Measurements from ENCODE around the gene TEX13C. TPM values are rescaled to one million over a fixed set of nuclear protein-coding genes. Genes with fewer than 3 reads are reported as not detected.

Gene TEX13C
- total and polyA plus RNA-seq, 2 of the 13 experiments (the other 11 are each of a cell fraction or from before 2014, with no cell fraction given) = not detected

DNA sequence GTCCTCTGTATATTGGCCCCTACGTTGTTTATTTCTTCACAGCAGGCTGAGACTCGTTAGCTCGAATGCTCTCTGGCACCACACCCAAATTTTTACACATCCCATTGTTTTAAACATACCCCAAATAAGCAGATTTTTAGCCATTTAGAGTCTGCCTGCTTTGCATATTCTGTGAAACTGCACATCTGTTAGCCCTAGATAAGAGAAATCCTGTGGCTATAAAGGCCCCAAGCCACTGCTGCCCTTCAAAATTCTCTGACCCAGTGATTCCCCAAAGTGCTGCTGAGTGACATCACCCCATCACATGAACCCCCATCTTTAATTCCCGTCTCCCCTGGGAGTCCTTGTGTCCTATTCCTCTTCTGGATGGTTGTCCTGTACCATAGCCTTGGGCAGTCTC is 20.8 kb downstream of the TEX13C start:
- H3K4me2 ChIP-seq (ENCODE audit: low read depth, low read length) = no peak overlapping the region
- H4K20me1 ChIP-seq (ENCODE audit: insufficient read depth, low read length) = no peaks in the 10 kb centered on the region
- ATAC-seq = no peak
- no peak for DNase-seq (ENCODE audit: low spot score)
- H3K9ac ChIP-seq (ENCODE audit: insufficient read depth, low read depth, low read length) = no peak overlapping the region
- POLR2A ChIA-PET = no interaction called here
- no peak overlapping the region for H3K27ac ChIP-seq (ENCODE audit: extremely low read length, insufficient read depth, low read length)
- FAIRE-seq = no peak
- H3K4me1 ChIP-seq (ENCODE audit: insufficient read depth, low read length) = no peaks in the 10 kb centered on the region
- intact Hi-C loops (cut with micrococcal nuclease; ENCODE audit: unreplicated experiment) = no loop called here
- no peak overlapping the region for H3K4me3 ChIP-seq (replicated peaks in 1 of 3; ENCODE audit: insufficient read depth in 1 of 3, low read depth in 2 of 3, low read length in 3 of 3)
- no peaks in the 10 kb centered on the region for H3K79me2 ChIP-seq (ENCODE audit: insufficient read depth, low read length)
- in situ Hi-C loops (cut with HindIII; ENCODE audit: extremely low pct_ligation_motif_present, low pct_unique_long_range_greater_than_20kb) = no loop called here
- peaks cover 11% of the 10 kb centered on the region; the same call in 1 of the 2 replicates for H3K9me3 ChIP-seq (ENCODE audit: low read length)
- BruUV-seq (replicated peaks) = no TSS peak
- CTCF ChIA-PET (ENCODE audit: low intra/inter-chr PET ratio, low total read pairs) = no interaction called here
- H3K36me3 ChIP-seq (replicated peaks in 1 of 2; ENCODE audit: control insufficient read depth in 1 of 2, insufficient read depth in 2 of 2, low read length in 2 of 2) = no peaks in the 10 kb centered on the region
- TF ChIP-seq HOXA9 (CRISPR knock-in tag; IDR thresholded peaks at IDR 0.05; ENCODE audit: borderline replicate concordance) = no peak
- TF ChIP-seq ATF5 (CRISPR knock-in tag; IDR thresholded peaks at IDR 0.05; ENCODE audit: low read depth) = no peak
- TF ChIP-seq MIXL1 (CRISPR knock-in tag; IDR thresholded peaks at IDR 0.05) = no peak
- TF ChIP-seq ZMYM3 (CRISPR knock-in tag; IDR thresholded peaks at IDR 0.05) = no peak
- H3K27me3 ChIP-seq (ENCODE audit: control insufficient read depth in 1 of 2, insufficient read depth in 2 of 2, low read length in 2 of 2) = no peaks in the 10 kb centered on the region
- WGBS (ENCODE audit: low lambda C conversion rate) = 0% methylated on average over 4 of the region's 4 CpGs
- H2AFZ ChIP-seq (ENCODE audit: low read length) = no peak overlapping the region

DNA sequence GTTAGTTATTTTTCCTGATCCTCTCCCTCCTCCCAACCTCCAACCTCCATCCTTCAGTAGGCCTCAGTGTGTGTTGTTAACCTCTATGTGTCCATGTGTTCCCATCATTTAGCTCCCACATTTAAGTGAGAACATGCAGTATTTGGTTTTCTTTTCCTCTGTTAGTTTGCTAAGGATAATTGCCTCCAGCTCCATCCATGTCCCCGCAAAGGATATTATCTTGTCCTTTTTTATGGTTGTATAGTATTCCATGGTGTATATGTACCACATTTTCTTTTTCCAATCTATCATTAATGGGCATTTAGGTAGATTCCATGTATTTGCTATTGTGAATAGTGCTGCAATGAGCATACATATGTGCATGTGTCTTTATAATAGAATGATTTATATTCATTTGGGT is 54.5 kb downstream of the TEX13C start:
- DNase-seq (ENCODE audit: low spot score) (no peak), ATAC-seq (no peak), FAIRE-seq (no peak)
- no peak overlapping the region for H3K4me3 ChIP-seq (replicated peaks in 1 of 3; ENCODE audit: insufficient read depth in 1 of 3, low read depth in 2 of 3, low read length in 3 of 3)
- intact Hi-C loops (cut with micrococcal nuclease; ENCODE audit: unreplicated experiment) (no loop called here), in situ Hi-C loops (cut with HindIII; ENCODE audit: extremely low pct_ligation_motif_present, low pct_unique_long_range_greater_than_20kb) (no loop called here)
- no peaks in the 10 kb centered on the region for H3K27me3 ChIP-seq (ENCODE audit: control insufficient read depth in 1 of 2, insufficient read depth in 2 of 2, low read length in 2 of 2)
- no peaks in the 10 kb centered on the region for H4K20me1 ChIP-seq (ENCODE audit: insufficient read depth, low read length)
- H3K36me3 ChIP-seq (replicated peaks in 1 of 2; ENCODE audit: control insufficient read depth in 1 of 2, insufficient read depth in 2 of 2, low read length in 2 of 2) = no peaks in the 10 kb centered on the region
- WGBS (ENCODE audit: low lambda C conversion rate) = 0% methylated on average over 1 of the region's 1 CpG
- no TSS peak for BruUV-seq (replicated peaks)
- no peaks in the 10 kb centered on the region for H3K4me1 ChIP-seq (ENCODE audit: insufficient read depth, low read length)
- ChIA-PET POLR2A (no interaction called here), CTCF (ENCODE audit: low intra/inter-chr PET ratio, low total read pairs) (no interaction called here)
- no peak overlapping the region for H2AFZ ChIP-seq (ENCODE audit: low read length)
- H3K9ac ChIP-seq (ENCODE audit: insufficient read depth, low read depth, low read length) = no peak overlapping the region
- H3K27ac ChIP-seq (ENCODE audit: extremely low read length, insufficient read depth, low read length) = no peak overlapping the region
- no peak overlapping the region for H3K4me2 ChIP-seq (ENCODE audit: low read depth, low read length)
- H3K79me2 ChIP-seq (ENCODE audit: insufficient read depth, low read length) = no peaks in the 10 kb centered on the region
- no peaks in the 10 kb centered on the region for H3K9me3 ChIP-seq (ENCODE audit: low read length)
- TF ChIP-seq ZNF501 (CRISPR knock-in tag; IDR thresholded peaks at IDR 0.05) = no peak
- TF ChIP-seq FOXO4 (CRISPR knock-in tag; conservative IDR thresholded peaks at IDR 0.05) = no peak
- TF ChIP-seq ZMYM3 (CRISPR knock-in tag; IDR thresholded peaks at IDR 0.05) = no peak
- TF ChIP-seq, protein P1, sequence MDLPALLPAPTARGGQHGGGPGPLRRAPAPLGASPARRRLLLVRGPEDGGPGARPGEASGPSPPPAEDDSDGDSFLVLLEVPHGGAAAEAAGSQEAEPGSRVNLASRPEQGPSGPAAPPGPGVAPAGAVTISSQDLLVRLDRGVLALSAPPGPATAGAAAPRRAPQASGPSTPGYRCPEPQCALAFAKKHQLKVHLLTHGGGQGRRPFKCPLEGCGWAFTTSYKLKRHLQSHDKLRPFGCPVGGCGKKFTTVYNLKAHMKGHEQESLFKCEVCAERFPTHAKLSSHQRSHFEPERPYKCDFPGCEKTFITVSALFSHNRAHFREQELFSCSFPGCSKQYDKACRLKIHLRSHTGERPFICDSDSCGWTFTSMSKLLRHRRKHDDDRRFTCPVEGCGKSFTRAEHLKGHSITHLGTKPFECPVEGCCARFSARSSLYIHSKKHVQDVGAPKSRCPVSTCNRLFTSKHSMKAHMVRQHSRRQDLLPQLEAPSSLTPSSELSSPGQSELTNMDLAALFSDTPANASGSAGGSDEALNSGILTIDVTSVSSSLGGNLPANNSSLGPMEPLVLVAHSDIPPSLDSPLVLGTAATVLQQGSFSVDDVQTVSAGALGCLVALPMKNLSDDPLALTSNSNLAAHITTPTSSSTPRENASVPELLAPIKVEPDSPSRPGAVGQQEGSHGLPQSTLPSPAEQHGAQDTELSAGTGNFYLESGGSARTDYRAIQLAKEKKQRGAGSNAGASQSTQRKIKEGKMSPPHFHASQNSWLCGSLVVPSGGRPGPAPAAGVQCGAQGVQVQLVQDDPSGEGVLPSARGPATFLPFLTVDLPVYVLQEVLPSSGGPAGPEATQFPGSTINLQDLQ (CRISPR knock-in tag; IDR thresholded peaks at IDR 0.05) = no peak
- TF ChIP-seq, protein P2, sequence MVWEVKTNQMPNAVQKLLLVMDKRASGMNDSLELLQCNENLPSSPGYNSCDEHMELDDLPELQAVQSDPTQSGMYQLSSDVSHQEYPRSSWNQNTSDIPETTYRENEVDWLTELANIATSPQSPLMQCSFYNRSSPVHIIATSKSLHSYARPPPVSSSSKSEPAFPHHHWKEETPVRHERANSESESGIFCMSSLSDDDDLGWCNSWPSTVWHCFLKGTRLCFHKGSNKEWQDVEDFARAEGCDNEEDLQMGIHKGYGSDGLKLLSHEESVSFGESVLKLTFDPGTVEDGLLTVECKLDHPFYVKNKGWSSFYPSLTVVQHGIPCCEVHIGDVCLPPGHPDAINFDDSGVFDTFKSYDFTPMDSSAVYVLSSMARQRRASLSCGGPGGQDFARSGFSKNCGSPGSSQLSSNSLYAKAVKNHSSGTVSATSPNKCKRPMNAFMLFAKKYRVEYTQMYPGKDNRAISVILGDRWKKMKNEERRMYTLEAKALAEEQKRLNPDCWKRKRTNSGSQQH (CRISPR knock-in tag; IDR thresholded peaks at IDR 0.05; ENCODE audit: low read depth) = no peak
- no peak for TF ChIP-seq ZSCAN29 (CRISPR knock-in tag; conservative IDR thresholded peaks at IDR 0.05)
- no peak for TF ChIP-seq MXD4 (CRISPR knock-in tag; IDR thresholded peaks at IDR 0.05)

Measured in HepG2 (cell line).